Panc1 (cell line): Measurements from ENCODE around the gene RSPH1. TPM values are rescaled to one million over a fixed set of nuclear protein-coding genes. Genes with fewer than 3 reads are reported as not detected.

ENCODE experiments used
- ATAC-seq: fragments of 200-7000 bp; cut with Tn5 transposase; 2 replicates; pipeline ENCODE4 v1.9.1; 2020; ENCODE audit warnings: mild to moderate bottlenecking, moderate library complexity
- BruUV-seq: library from RNA; stranded (reverse); fragments of 400-500 nt; replicated peaks from 2 replicates; lab custom pipeline; 2021; lab: Mats Ljungman, UMichigan
- CTCF ChIA-PET: fragments of 300-600 bp; sonication (Branson Sonifier 250); formaldehyde crosslinking; loops from one replicate; lab custom pipeline; 2022; ENCODE audit warnings: antibody characterized with exemption; lab: Charles Lee
- POLR2A ChIA-PET: fragments of 300-600 bp; sonication (Branson Sonifier 250); formaldehyde crosslinking; loops from one replicate; lab custom pipeline; 2022; ENCODE audit warnings: antibody characterized with exemption; lab: Charles Lee
- DNase-seq: peaks from one replicate; pipeline ENCODE4 v3.0.0-alpha.2; 2010; ENCODE audit warnings: low read depth, low spot score
- H3K27ac ChIP-seq: 2 replicates; pipeline ENCODE4 v1.5.1; 2011; ENCODE audit warnings: mild to moderate bottlenecking, low read length, inconsistent platforms
- H3K27me3 ChIP-seq: fragments of 200-500 bp; sonication (Bioruptor generic); 2 replicates; pipeline ENCODE4 v1.6.0; 2014; ENCODE audit warnings: low read length, inconsistent platforms; ENCODE audit not compliant: control insufficient read depth, insufficient read depth
- H3K36me3 ChIP-seq: fragments of 200-500 bp; sonication (Bioruptor generic); 2 replicates; pipeline ENCODE4 v1.5.1; 2014; ENCODE audit warnings: inconsistent platforms, mild to moderate bottlenecking, low read length, moderate library complexity; ENCODE audit not compliant: control insufficient read depth, insufficient read depth
- H3K4me1 ChIP-seq: 2 replicates; pipeline ENCODE4 v1.5.1; 2011; ENCODE audit warnings: inconsistent platforms, mild to moderate bottlenecking, low read length, moderate library complexity; ENCODE audit not compliant: control insufficient read depth, insufficient read depth
- H3K4me3 ChIP-seq, 2 experiments: 2 replicates each; pipeline ENCODE4 v1.5.1; 2011 to 2012; ENCODE audit warnings: low read depth in 2 of 2, low read length in 2 of 2, mild to moderate bottlenecking in 2 of 2, inconsistent platforms in 1 of 2, moderate library complexity in 1 of 2
- H3K9me3 ChIP-seq: fragments of 200-500 bp; sonication (Bioruptor generic); 2 replicates; pipeline ENCODE4 v1.5.1; 2014; ENCODE audit warnings: low read depth, mild to moderate bottlenecking, inconsistent platforms, low read length, moderate library complexity; ENCODE audit not compliant: control insufficient read depth, insufficient read depth
- CTCF ChIP-seq: fragments of 450-650 bp; IDR thresholded peaks from 2 replicates; pipeline ENCODE4 v1.5.1; 2017; ENCODE audit warnings: mild to moderate bottlenecking
- POLR2AphosphoS5 ChIP-seq: IDR thresholded peaks from 2 replicates; pipeline ENCODE4 v1.6.1; 2012; ENCODE audit warnings: mild to moderate bottlenecking, low read depth, low read length, moderate library complexity
- REST ChIP-seq, 2 experiments: IDR thresholded peaks; 2 replicates each; pipeline ENCODE4 v1.6.1; 2011 to 2012; ENCODE audit warnings: low read depth in 2 of 2, control low read depth in 1 of 2, low read length in 1 of 2, mild to moderate bottlenecking in 1 of 2, moderate library complexity in 1 of 2; ENCODE audit not compliant: insufficient read depth in 1 of 2
- SIN3A ChIP-seq: IDR thresholded peaks from 2 replicates; pipeline ENCODE4 v1.6.1; 2012; ENCODE audit warnings: low read depth, mild to moderate bottlenecking, low read length, moderate library complexity, borderline replicate concordance; ENCODE audit not compliant: insufficient read depth
- TCF7L2 ChIP-seq: IDR thresholded peaks from 2 replicates; pipeline ENCODE4 v1.6.1; 2011; ENCODE audit warnings: mild to moderate bottlenecking, low read depth, low read length, inconsistent platforms
- in situ Hi-C: cut with HindIII; loops from 2 replicates; pipeline ENCODE4 v1.10.0; 2016; ENCODE audit warnings: low sequenced_read_pairs, low pct_unique_long_range_greater_than_20kb
- intact Hi-C: fragments of 100-400 bp; cut with micrococcal nuclease; formaldehyde crosslinking; loops from one replicate; pipeline ENCODE4 v1.10.0; 2022; ENCODE audit not compliant: unreplicated experiment
- total RNA-seq: library from RNA; stranded (reverse); gene quantifications from one replicate; pipeline ENCODE4 v1.2.1, GENCODE V29; 2021; ENCODE audit not compliant: unreplicated experiment

RSPH1 gene
- total RNA-seq, 1 experiment from 2014 or later = 0.46 TPM

GRCh38 chr21:42480736-42481135 lies 15.3 kb downstream of the RSPH1 start:
- CTCF ChIA-PET = no interaction called here
- intact Hi-C loops = no loop called here
- DNase-seq = no peak
- no peak overlapping the region for H3K27ac ChIP-seq
- no TSS peak for BruUV-seq
- in situ Hi-C loops = no loop called here
- no peaks in the 10 kb centered on the region for H3K27me3 ChIP-seq
- no peaks in the 10 kb centered on the region for H3K9me3 ChIP-seq
- H3K4me1 ChIP-seq = no peaks in the 10 kb centered on the region
- ATAC-seq = no peak
- no peaks in the 10 kb centered on the region for H3K36me3 ChIP-seq
- POLR2A ChIA-PET = no interaction called here
- TF ChIP-seq SIN3A (no peak), TCF7L2 (no peak), CTCF (no peak), POLR2AphosphoS5 (no peak), REST (IDR thresholded peaks at IDR 0.05; ENCODE audit: insufficient read depth in 1 of 2, low read depth in 2 of 2, low read length in 1 of 2) (no peak)
- no peak overlapping the region for H3K4me3 ChIP-seq

GRCh38 chr21:42479582-42479981 lies 16.4 kb downstream of the RSPH1 start:
- H3K36me3 ChIP-seq = no peaks in the 10 kb centered on the region
- no peaks in the 10 kb centered on the region for H3K4me1 ChIP-seq
- CTCF ChIA-PET = no interaction called here
- no peaks in the 10 kb centered on the region for H3K9me3 ChIP-seq
- POLR2A ChIA-PET = no interaction called here
- BruUV-seq = no TSS peak
- no peak overlapping the region for H3K27ac ChIP-seq
- DNase-seq = no peak
- H3K27me3 ChIP-seq = no peaks in the 10 kb centered on the region
- no peak overlapping the region for H3K4me3 ChIP-seq
- no peak for ATAC-seq
- intact Hi-C loops (no loop called here), in situ Hi-C loops (no loop called here)
- no peak for TF ChIP-seq REST (IDR thresholded peaks at IDR 0.05; ENCODE audit: insufficient read depth in 1 of 2, low read depth in 2 of 2, low read length in 1 of 2)
- TF ChIP-seq POLR2AphosphoS5 = no peak
